Esophagus (tissue), 2 donors: ENCODE measurements around the gene ATF4. TPM values are rescaled to one million over a fixed set of nuclear protein-coding genes. Genes with fewer than 3 reads are reported as not detected.
"Not testable (repeated sequence)": the region's sequence is repeated elsewhere in the genome, so short reads cannot be mapped to it uniquely, and the experiment has no call there.

Experiments used
- H3K27ac ChIP-seq, 2 donors: one replicate each; pipeline ENCODE4 v1.5.1; 2013; ENCODE audit warnings: low read depth in 2 of 2, mild to moderate bottlenecking in 2 of 2, inconsistent platforms in 1 of 2, low read length in 1 of 2, moderate library complexity in 1 of 2
- H3K27me3 ChIP-seq, 2 donors: one replicate each; pipeline ENCODE4 v1.6.1; 2013; ENCODE audit warnings: low read length in 2 of 2, control low read depth in 1 of 2, mild to moderate bottlenecking in 1 of 2; ENCODE audit not compliant: insufficient read depth in 2 of 2, control insufficient read depth in 1 of 2
- H3K36me3 ChIP-seq, 2 donors: one replicate each; pipeline ENCODE4 v1.6.1; 2013; ENCODE audit warnings: low read length in 1 of 2; ENCODE audit not compliant: control insufficient read depth in 2 of 2, insufficient read depth in 2 of 2
- H3K4me1 ChIP-seq, 2 donors: one replicate each; pipeline ENCODE4 v1.6.1; 2013; ENCODE audit warnings: low read length in 1 of 2; ENCODE audit not compliant: control insufficient read depth in 2 of 2, insufficient read depth in 2 of 2
- H3K4me3 ChIP-seq, 2 donors: one replicate each; pipeline ENCODE4 v1.5.1; 2013; ENCODE audit warnings: low read length in 2 of 2, mild to moderate bottlenecking in 2 of 2, low read depth in 1 of 2, moderate library complexity in 1 of 2
- H3K9me3 ChIP-seq, 2 donors: one replicate each; pipeline ENCODE4 v1.6.1; 2013; ENCODE audit warnings: mild to moderate bottlenecking in 2 of 2, low read depth in 1 of 2, low read length in 1 of 2, moderate library complexity in 1 of 2; ENCODE audit not compliant: control insufficient read depth in 2 of 2, insufficient read depth in 1 of 2
- WGBS, 2 donors: extraction: QIAGEN DNeasy Blood & Tissue Kit; methylation state at CpG; one replicate each; pipeline ENCODE4 v1.1.7; 2013; 5-methylcytosine and 5-hydroxymethylcytosine counted together
- polyA plus RNA-seq, 2 donors: library from polyadenylated mRNA; stranded (reverse); fragments of 200-250 nt; gene quantifications; one replicate each; pipeline ENCODE4 v1.2.3, GENCODE V29; 2013
- donor health status: healthy with polysubstance abuse.
- donor health status: Bipolar disorder and iron deficiency.

Gene ATF4
- polyA plus RNA-seq, 2 donors, result 432 to 522 TPM

GRCh38 chr22:39517470-39517869 lies 2.9 kb upstream of the ATF4 start:
- 76 to 88% methylated on average over 3 of the region's 3 CpGs for whole genome bisulfite sequencing, 2 donors
- H3K4me3 ChIP-seq, result no peak overlapping the region
- H3K4me1 ChIP-seq, result peaks cover 0 to 5% of the 10 kb centered on the region in 2 donors
- H3K27me3 ChIP-seq, result no peaks in the 10 kb centered on the region
- no peaks in the 10 kb centered on the region for H3K9me3 ChIP-seq
- no peak overlapping the region for H3K27ac ChIP-seq
- H3K36me3 ChIP-seq, result peaks cover 0 to 34% of the 10 kb centered on the region in 2 donors

GRCh38 chr22:39518144-39518786 lies 2.1 kb upstream of the ATF4 start:
- WGBS, 2 donors, result 52 to 59% methylated on average over 5 of the region's 5 CpGs
- no peaks in the 10 kb centered on the region for H3K27me3 ChIP-seq
- peak overlapping the region in 1 of 2 donors; percentile 100 for H3K27ac ChIP-seq
- no peaks in the 10 kb centered on the region for H3K9me3 ChIP-seq
- H3K36me3 ChIP-seq, result peaks cover 0 to 41% of the 10 kb centered on the region in 2 donors
- no peak overlapping the region for H3K4me3 ChIP-seq
- peaks cover 3 to 10% of the 10 kb centered on the region in 2 donors for H3K4me1 ChIP-seq

GRCh38 chr22:39518996-39519680 lies 1.2 kb upstream of the ATF4 start:
- no peaks in the 10 kb centered on the region for H3K9me3 ChIP-seq
- H3K36me3 ChIP-seq, result peaks cover 3 to 38% of the 10 kb centered on the region in 2 donors
- H3K4me3 ChIP-seq, result peak overlapping the region; percentile 98 to 100
- peak overlapping the region; percentile 99 to 100 for H3K27ac ChIP-seq
- 9 to 10% methylated on average over 24 of the region's 24 CpGs for WGBS, 2 donors
- no peaks in the 10 kb centered on the region for H3K27me3 ChIP-seq
- H3K4me1 ChIP-seq, result peaks cover 3 to 12% of the 10 kb centered on the region in 2 donors

GRCh38 chr22:39519681-39520225 lies 609 bp upstream of the ATF4 start:
- Histone ChIP-seq H3K9me3 (no peaks in the 10 kb centered on the region), H3K27ac (peak overlapping the region; percentile 99 to 100), H3K36me3 (peaks cover 8 to 41% of the 10 kb centered on the region in 2 donors), H3K4me3 (peak overlapping the region; percentile 98 to 100), H3K27me3 (no peaks in the 10 kb centered on the region), H3K4me1 (peaks cover 3 to 12% of the 10 kb centered on the region in 2 donors)
- WGBS, 2 donors, result 0% methylated on average over 40 to 47 of the region's 47 CpGs

- 1% methylated on average over 28 of the region's 28 CpGs for WGBS, 2 donors
- Histone ChIP-seq H3K4me3 (peak overlapping the region; percentile 98 to 100), H3K36me3 (peaks cover 8 to 42% of the 10 kb centered on the region in 2 donors), H3K27ac (peak overlapping the region; percentile 99 to 100), H3K4me1 (peaks cover 3 to 12% of the 10 kb centered on the region in 2 donors)
- not testable (repeated sequence) for H3K27me3 ChIP-seq, H3K9me3 ChIP-seq
Observed at GRCh38 chr22:39521106-39521885, 934 bp downstream of the ATF4 start.

GRCh38 chr22:39522091-39522490 lies 1.7 kb downstream of the ATF4 start:
- not testable (repeated sequence) for H3K27me3 ChIP-seq, H3K9me3 ChIP-seq
- Histone ChIP-seq H3K4me3 (peak overlapping the region; percentile 98 to 100), H3K27ac (peak overlapping the region; percentile 99 to 100), H3K36me3 (peaks cover 8 to 40% of the 10 kb centered on the region in 2 donors), H3K4me1 (peaks cover 3 to 12% of the 10 kb centered on the region in 2 donors)
- 6 to 17% methylated on average over 4 to 5 of the region's 5 CpGs for WGBS, 2 donors

- peak overlapping the region; percentile 98 to 100 for H3K4me3 ChIP-seq
- H3K36me3 ChIP-seq, result peaks cover 8 to 36% of the 10 kb centered on the region in 2 donors
- H3K9me3 ChIP-seq, result no peaks in the 10 kb centered on the region
- H3K27ac ChIP-seq, result peak overlapping the region; percentile 77 to 89
- H3K27me3 ChIP-seq, result no peaks in the 10 kb centered on the region
- peaks cover 7 to 16% of the 10 kb centered on the region in 2 donors for H3K4me1 ChIP-seq
- 7 to 9% methylated on average over 14 of the region's 14 CpGs for WGBS, 2 donors
Observed at GRCh38 chr22:39522567-39523300, 2.4 kb downstream of the ATF4 start.

- WGBS, 2 donors, result 60 to 62% methylated on average over 13 of the region's 13 CpGs
- peak overlapping the region in 1 of 2 donors; percentile 66 for H3K27ac ChIP-seq
- H3K36me3 ChIP-seq, result peaks cover 8 to 38% of the 10 kb centered on the region in 2 donors
- H3K4me3 ChIP-seq, result no peak overlapping the region
- H3K27me3 ChIP-seq, result no peaks in the 10 kb centered on the region
- no peaks in the 10 kb centered on the region for H3K9me3 ChIP-seq
- H3K4me1 ChIP-seq, result peaks cover 14 to 27% of the 10 kb centered on the region in 2 donors
Observed at GRCh38 chr22:39524089-39524752, 3.9 kb downstream of the ATF4 start.
